Fibroblast of villous mesenchyme (primary cell): ENCODE results near the gene WDFY2. TPM values are rescaled to one million over a fixed set of nuclear protein-coding genes. Genes with fewer than 3 reads are reported as not detected.

ENCODE experiments used
- DNase-seq: peaks from one replicate; pipeline ENCODE4 v3.0.0-alpha.2; 2010; ENCODE audit warnings: low read depth
- H3K4me3 ChIP-seq: 2 replicates; pipeline ENCODE4 v1.5.1; 2011; ENCODE audit warnings: low read depth, mild to moderate bottlenecking, low read length
- CTCF ChIP-seq: IDR thresholded peaks from 2 replicates; pipeline ENCODE4 v1.5.1; 2012; ENCODE audit warnings: low read depth, mild to moderate bottlenecking, low read length; ENCODE audit not compliant: insufficient read depth
- total RNA-seq: library from RNA; depleted of rRNA; stranded (reverse); fragments of >200 nt; gene quantifications from 2 replicates; pipeline ENCODE4 v1.2.3, GENCODE V29; 2012

The WDFY2 gene
- total RNA-seq, 1 donor = 6.0 TPM

DNA sequence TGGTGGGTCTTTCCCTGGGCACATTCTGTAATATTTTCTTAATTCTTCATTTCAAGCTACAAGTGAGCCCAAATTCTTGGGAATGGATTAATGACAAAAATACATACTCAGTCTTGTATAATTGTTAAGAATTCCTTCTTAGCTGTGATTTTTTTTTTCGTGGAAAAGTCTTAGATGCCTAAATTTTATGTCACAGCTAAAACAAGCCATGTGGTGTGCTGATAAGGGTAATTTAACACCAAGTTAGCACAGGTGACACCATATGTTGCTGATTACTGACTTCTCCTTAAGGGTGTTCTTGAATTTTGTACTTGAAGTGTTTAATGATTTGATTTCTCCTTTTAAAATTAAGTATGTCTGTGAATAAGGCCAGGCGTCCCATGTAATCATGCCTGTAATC is 29.3 kb downstream of the WDFY2 start:
- no peak for TF ChIP-seq CTCF
- H3K4me3 ChIP-seq = no peak overlapping the region
- no peak for DNase-seq

GRCh38 chr13:51614350-51614786 is 30.1 kb downstream of the WDFY2 start:
- no peak overlapping the region for H3K4me3 ChIP-seq
- peak; percentile 18 for DNase-seq
- TF ChIP-seq CTCF = no peak

GRCh38 chr13:51618626-51619025 is 34.4 kb downstream of the WDFY2 start:
- DNase-seq = no peak
- no peak overlapping the region for H3K4me3 ChIP-seq
- TF ChIP-seq CTCF = no peak

DNA sequence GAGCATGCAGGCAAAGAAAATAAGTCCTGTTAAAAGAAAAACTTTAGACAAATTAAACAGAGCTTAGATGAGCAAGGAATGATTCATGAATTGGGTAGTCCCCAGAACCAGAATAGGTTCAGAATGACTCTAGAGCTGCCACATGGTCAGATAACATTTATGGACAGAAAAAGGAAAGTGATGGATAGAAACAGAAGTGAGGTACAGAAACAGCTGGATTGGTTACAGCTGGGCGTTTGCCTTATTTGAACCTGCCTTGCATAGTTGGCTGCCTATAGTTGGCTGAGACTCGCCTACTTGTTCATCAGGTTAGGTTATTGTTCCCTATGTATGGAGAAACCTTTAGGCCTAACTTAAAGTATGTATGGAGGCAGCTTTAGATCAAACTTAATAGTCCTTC is 35.4 kb downstream of the WDFY2 start:
- DNase-seq = peak; percentile 48
- TF ChIP-seq CTCF = no peak
- no peak overlapping the region for H3K4me3 ChIP-seq

DNA sequence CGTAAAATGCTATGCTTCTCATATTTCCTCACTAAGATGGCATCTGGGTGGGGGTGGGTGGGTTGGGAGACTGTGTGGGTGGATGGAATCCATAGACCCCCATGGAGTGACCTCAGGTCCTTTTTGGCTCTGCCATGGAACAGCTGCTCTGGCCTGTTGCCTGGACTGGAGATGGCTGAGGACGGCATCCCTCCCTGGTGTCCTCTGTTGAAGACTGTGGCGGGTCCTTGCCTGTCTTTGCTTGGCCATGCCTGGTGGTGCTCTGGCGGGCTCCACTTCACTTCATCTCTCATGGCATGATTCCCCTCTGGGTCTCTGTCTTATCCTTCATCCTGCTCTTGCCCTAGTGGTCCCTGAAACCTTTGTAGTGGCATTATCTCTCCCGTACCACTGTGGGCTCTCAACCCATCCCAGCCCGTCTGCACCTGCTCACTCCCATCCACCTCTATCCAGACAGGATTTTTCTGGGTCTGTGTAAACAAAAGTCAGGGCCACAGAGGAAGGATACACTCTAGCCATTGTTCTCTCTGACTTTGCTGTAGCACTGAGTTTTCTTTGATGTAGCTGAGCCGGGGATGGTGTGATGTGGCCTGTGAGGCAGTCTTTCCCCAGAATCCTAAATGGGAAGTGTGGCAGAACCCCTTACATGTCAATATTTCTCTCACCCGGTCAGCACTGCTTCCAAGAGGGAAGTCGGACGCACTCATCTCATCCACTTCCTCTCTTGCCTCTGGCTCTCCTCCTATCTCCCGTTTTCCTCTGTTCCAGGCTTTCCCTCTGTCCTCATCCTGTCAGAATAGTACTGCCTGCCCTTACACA is 36.1 kb downstream of the WDFY2 start:
- no peak overlapping the region for H3K4me3 ChIP-seq
- no peak for TF ChIP-seq CTCF
- DNase-seq = no peak

DNA sequence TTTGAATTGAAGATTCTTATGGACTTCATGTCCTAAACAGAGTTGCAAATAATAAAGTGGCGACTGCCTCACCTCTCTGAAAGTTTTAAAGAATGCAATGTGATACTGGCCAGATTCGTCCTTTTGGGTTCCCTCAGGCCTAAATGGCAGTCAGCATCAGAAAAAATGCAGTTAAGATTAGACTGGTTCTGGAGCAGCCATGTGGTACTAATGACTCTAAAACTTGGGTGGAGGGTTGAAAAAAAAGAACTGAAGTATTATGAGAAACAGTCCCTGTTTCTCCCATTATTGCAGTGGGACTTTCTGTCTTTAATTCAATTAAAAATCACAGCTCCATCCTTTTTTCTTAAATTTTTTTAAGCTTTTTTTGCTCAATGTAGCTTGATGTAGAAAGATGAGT is 37.3 kb downstream of the WDFY2 start:
- no peak for DNase-seq
- no peak overlapping the region for H3K4me3 ChIP-seq
- TF ChIP-seq CTCF = no peak

- H3K4me3 ChIP-seq = no peak overlapping the region
- TF ChIP-seq CTCF = no peak
- DNase-seq = peak; percentile 59
Observed at GRCh38 chr13:51623473-51623872, 39.2 kb downstream of the WDFY2 start.
